GM12864 (cell line): ENCODE measurements around the gene LBH.

Experiments used
- DNase-seq: peaks from one replicate; pipeline ENCODE4 v3.0.0-alpha.2; 2011; ENCODE audit warnings: low read depth
- H3K4me3 ChIP-seq: 2 replicates; pipeline ENCODE4 v1.5.1; 2011; ENCODE audit warnings: mild to moderate bottlenecking, low read depth, low read length, control low read depth
- TF ChIP-seq, protein P1 (sequence below): IDR thresholded peaks from 2 replicates; pipeline ENCODE4 v1.5.1; 2011; ENCODE audit warnings: low read depth, mild to moderate bottlenecking, moderate library complexity, low read length, control low read depth, inconsistent platforms; ENCODE audit errors: missing control alignments

The LBH gene

GRCh38 chr2:30230497-30231211 is 680 bp upstream of the LBH start:
- no peak for DNase-seq
- H3K4me3 ChIP-seq = peak overlapping the region; percentile 62
- TF ChIP-seq, protein P1, sequence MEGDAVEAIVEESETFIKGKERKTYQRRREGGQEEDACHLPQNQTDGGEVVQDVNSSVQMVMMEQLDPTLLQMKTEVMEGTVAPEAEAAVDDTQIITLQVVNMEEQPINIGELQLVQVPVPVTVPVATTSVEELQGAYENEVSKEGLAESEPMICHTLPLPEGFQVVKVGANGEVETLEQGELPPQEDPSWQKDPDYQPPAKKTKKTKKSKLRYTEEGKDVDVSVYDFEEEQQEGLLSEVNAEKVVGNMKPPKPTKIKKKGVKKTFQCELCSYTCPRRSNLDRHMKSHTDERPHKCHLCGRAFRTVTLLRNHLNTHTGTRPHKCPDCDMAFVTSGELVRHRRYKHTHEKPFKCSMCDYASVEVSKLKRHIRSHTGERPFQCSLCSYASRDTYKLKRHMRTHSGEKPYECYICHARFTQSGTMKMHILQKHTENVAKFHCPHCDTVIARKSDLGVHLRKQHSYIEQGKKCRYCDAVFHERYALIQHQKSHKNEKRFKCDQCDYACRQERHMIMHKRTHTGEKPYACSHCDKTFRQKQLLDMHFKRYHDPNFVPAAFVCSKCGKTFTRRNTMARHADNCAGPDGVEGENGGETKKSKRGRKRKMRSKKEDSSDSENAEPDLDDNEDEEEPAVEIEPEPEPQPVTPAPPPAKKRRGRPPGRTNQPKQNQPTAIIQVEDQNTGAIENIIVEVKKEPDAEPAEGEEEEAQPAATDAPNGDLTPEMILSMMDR = no peak

GRCh38 chr2:30231996-30232800 is 864 bp downstream of the LBH start:
- DNase-seq = no peak
- H3K4me3 ChIP-seq = peak overlapping the region; percentile 62
- TF ChIP-seq, protein P1 = no peak

- no peak for DNase-seq
- peak overlapping the region; percentile 62 for H3K4me3 ChIP-seq
Observed at GRCh38 chr2:30232801-30233130, 1.4 kb downstream of the LBH start.

DNA sequence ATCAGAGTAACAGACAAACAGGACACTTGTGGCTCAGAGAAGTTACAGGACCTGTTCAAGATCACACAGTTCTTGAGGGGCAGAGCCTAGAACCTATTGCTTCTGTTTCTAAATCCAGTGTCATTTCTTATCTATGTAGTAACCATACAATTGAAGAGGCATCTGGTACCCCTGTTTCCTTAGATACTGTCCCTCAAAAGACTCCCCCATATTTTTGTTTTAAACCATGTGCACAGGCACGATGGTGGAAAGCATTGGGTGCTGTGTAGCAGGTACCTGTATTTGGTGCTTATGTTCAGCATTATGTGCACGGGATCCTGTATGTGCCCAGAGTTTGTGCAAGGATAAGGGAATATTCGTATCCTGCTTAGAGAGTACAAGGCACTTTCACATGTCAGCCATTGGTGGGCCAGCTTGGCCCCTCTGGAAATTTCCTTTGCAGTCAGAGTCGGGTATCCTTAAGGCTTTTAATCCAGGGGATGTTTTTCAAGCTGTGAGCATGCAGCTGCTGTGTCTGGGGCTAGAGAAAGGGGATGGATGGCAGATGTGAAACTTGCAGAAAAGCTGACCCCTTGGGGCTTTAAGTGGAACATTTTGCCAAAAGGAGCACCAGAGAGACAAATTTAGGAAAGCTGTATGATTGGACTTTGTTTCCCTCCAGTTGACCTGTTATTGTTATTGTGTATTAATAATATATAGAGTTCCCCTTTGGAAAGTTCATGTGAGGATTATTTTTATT is 2.1 kb downstream of the LBH start:
- DNase-seq = no peak

More at GRCh38 chr2:30232801-30233130, 1.4 kb downstream of the LBH start:
- TF ChIP-seq, protein P1 = no peak

GRCh38 chr2:30234180-30234971 is 3.0 kb downstream of the LBH start:
- H3K4me3 ChIP-seq = no peak overlapping the region
- no peak for DNase-seq
- TF ChIP-seq, protein P1 = no peak

More for the DNA sequence above, 2.1 kb downstream of the LBH start:
- H3K4me3 ChIP-seq = peak overlapping the region; percentile 62; the same call in 1 of the 2 replicates
- TF ChIP-seq, protein P1 = no peak

- TF ChIP-seq, protein P1 = no peak
- no peak for DNase-seq
- no peak overlapping the region for H3K4me3 ChIP-seq
Observed at GRCh38 chr2:30235008-30235655, 3.8 kb downstream of the LBH start.
